Body of pancreas (tissue), 4 donors: ENCODE measurements around the gene BCLAF3. TPM values are rescaled to one million over a fixed set of nuclear protein-coding genes. Genes with fewer than 3 reads are reported as not detected.

Experiments used
- ATAC-seq: fragments of 150-250 bp; one replicate; pipeline ENCODE4 v1.9.1; 2016
- DNase-seq, 4 donors: peaks; one replicate each; pipeline ENCODE4 v3.0.0-alpha.2; 2019
- H3K27ac ChIP-seq, 4 donors: fragments of 200-600 bp; sonication (generic); 1 replicate in 3 of 4; 2 replicates in 1 of 4; pipeline versions ENCODE4 v1.5.1 to v1.6.1; 2016 to 2019; ENCODE audit warnings: mild to moderate bottlenecking in 1 of 4, mixed read lengths in 1 of 4, moderate library complexity in 1 of 4
- H3K27me3 ChIP-seq, 2 donors: fragments of 200-600 bp; sonication (generic); one replicate each; pipeline ENCODE4 v1.6.0; 2016; ENCODE audit warnings: mild to moderate bottlenecking in 1 of 2
- H3K36me3 ChIP-seq, 2 donors: fragments of 200-600 bp; sonication (generic); replicated peaks in 1 of 2; 2 replicates each; pipeline ENCODE4 v1.5.1; 2016; ENCODE audit warnings: low read depth in 2 of 2; ENCODE audit not compliant: insufficient read depth in 1 of 2
- H3K4me1 ChIP-seq: fragments of 200-600 bp; sonication (generic); one replicate; pipeline ENCODE4 v1.6.0; 2016
- H3K4me3 ChIP-seq, 2 donors: fragments of 200-600 bp; sonication (generic); 1 replicate in 1 of 2; 2 replicates in 1 of 2; pipeline ENCODE4 v1.5.1; 2016 to 2019
- H3K9me3 ChIP-seq, 3 donors: fragments of 200-600 bp; sonication (generic); 1 replicate in 2 of 3; 2 replicates in 1 of 3; pipeline ENCODE4 v1.5.1; 2016
- CTCF ChIP-seq, 7 experiments: fragments of 450-650 bp in 4 of 7; fragments of 200-600 bp in 3 of 7; sonication (generic) in 3 of 7; IDR thresholded peaks; one replicate each; pipeline ENCODE4 v1.5.1; 2016 to 2019; ENCODE audit warnings: antibody characterized with exemption in 7 of 7
- POLR2A ChIP-seq, 3 donors: fragments of 450-650 bp; IDR thresholded peaks; one replicate each; pipeline ENCODE4 v1.6.1; 2016; ENCODE audit warnings: antibody characterized with exemption in 3 of 3, mild to moderate bottlenecking in 2 of 3
- WGBS, 2 donors: methylation state at CpG; one replicate each; pipeline ENCODE4 v1.1.5; 2017; 5-methylcytosine and 5-hydroxymethylcytosine counted together
- intact Hi-C: fragments of 100-400 bp; cut with DNase I; formaldehyde crosslinking; loops from one replicate; pipeline ENCODE4 v1.15.1; 2023
- total RNA-seq, 2 donors: library from RNA; depleted of rRNA; stranded (reverse); fragments of >200 nt; gene quantifications; one replicate each; pipeline ENCODE4 v1.1.0, GENCODE V29; 2016

The BCLAF3 gene
- total RNA-seq, 2 donors from 2014 or later, result 8.0 to 8.9 TPM

- 80 to 82% methylated on average over 9 of the region's 9 CpGs for WGBS, 2 donors
- DNase-seq (no peak), ATAC-seq (no peak)
- Histone ChIP-seq H3K4me1 (no peaks in the 10 kb centered on the region), H3K4me3 (no peak overlapping the region), H3K9me3 (no peaks in the 10 kb centered on the region), H3K27ac (no peak overlapping the region), H3K36me3 (no peaks in the 10 kb centered on the region), H3K27me3 (no peaks in the 10 kb centered on the region)
- intact Hi-C loops, result no loop called here
- TF ChIP-seq CTCF (IDR thresholded peaks at IDR 0.05), result no peak
- no peak for TF ChIP-seq POLR2A (IDR thresholded peaks at IDR 0.05)
These were observed 25.2 kb upstream of the BCLAF3 start for GRCh38 chrX:20015945-20016615.

- ATAC-seq, result no peak
- WGBS, 2 donors, result 60 to 67% methylated on average over 1 of the region's 1 CpG
- no peak overlapping the region for H3K4me3 ChIP-seq
- no peaks in the 10 kb centered on the region for H3K4me1 ChIP-seq
- no peak for DNase-seq
- no peak for TF ChIP-seq POLR2A (IDR thresholded peaks at IDR 0.05)
- TF ChIP-seq CTCF (IDR thresholded peaks at IDR 0.05), result no peak
- H3K27ac ChIP-seq, result no peak overlapping the region
- intact Hi-C loops, result no loop called here
- H3K9me3 ChIP-seq, result no peaks in the 10 kb centered on the region
- H3K27me3 ChIP-seq, result no peaks in the 10 kb centered on the region
- H3K36me3 ChIP-seq, result no peaks in the 10 kb centered on the region
These were observed 24.6 kb upstream of the BCLAF3 start for GRCh38 chrX:20015422-20015821.

GRCh38 chrX:20011608-20012007 lies 20.7 kb upstream of the BCLAF3 start:
- Histone ChIP-seq H3K27me3 (no peaks in the 10 kb centered on the region), H3K9me3 (no peaks in the 10 kb centered on the region), H3K4me3 (no peak overlapping the region), H3K36me3 (no peaks in the 10 kb centered on the region), H3K4me1 (no peaks in the 10 kb centered on the region), H3K27ac (no peak overlapping the region)
- ATAC-seq (no peak), DNase-seq (no peak)
- TF ChIP-seq CTCF (IDR thresholded peaks at IDR 0.05) (no peak), POLR2A (IDR thresholded peaks at IDR 0.05) (no peak)
- WGBS, 2 donors, result 67 to 82% methylated on average over 3 to 4 of the region's 4 CpGs
- intact Hi-C loops, result no loop called here

- no peaks in the 10 kb centered on the region for H3K9me3 ChIP-seq
- no peak overlapping the region for H3K4me3 ChIP-seq
- no peaks in the 10 kb centered on the region for H3K27me3 ChIP-seq
- intact Hi-C loops, result no loop called here
- no peaks in the 10 kb centered on the region for H3K36me3 ChIP-seq
- 36 to 46% methylated on average over 6 to 7 of the region's 7 CpGs for WGBS, 2 donors
- no peak overlapping the region for H3K27ac ChIP-seq
- ATAC-seq, result no peak
- no peaks in the 10 kb centered on the region for H3K4me1 ChIP-seq
- no peak for DNase-seq
- TF ChIP-seq CTCF (IDR thresholded peaks at IDR 0.05) (no peak), POLR2A (IDR thresholded peaks at IDR 0.05) (no peak)
These were observed 17.2 kb upstream of the BCLAF3 start for GRCh38 chrX:20007962-20008622.

GRCh38 chrX:20005883-20006282 lies 15.0 kb upstream of the BCLAF3 start:
- Histone ChIP-seq H3K4me3 (no peak overlapping the region), H3K9me3 (no peaks in the 10 kb centered on the region), H3K36me3 (no peaks in the 10 kb centered on the region), H3K27me3 (no peaks in the 10 kb centered on the region), H3K27ac (no peak overlapping the region), H3K4me1 (no peaks in the 10 kb centered on the region)
- TF ChIP-seq POLR2A (IDR thresholded peaks at IDR 0.05) (no peak), CTCF (IDR thresholded peaks at IDR 0.05) (no peak)
- intact Hi-C loops, result no loop called here
- DNase-seq (no peak), ATAC-seq (no peak)
- WGBS, 2 donors, result 50 to 96% methylated on average over 2 of the region's 2 CpGs
